Osteoblast (primary cell): ENCODE results near the gene ANTXRL. TPM values are rescaled to one million over a fixed set of nuclear protein-coding genes. Genes with fewer than 3 reads are reported as not detected.
"Not testable (repeated sequence)": the region's sequence is repeated elsewhere in the genome, so short reads cannot be mapped to it uniquely, and the experiment has no call there.

Source experiments
- DNase-seq: peaks from one replicate; pipeline ENCODE4 v3.0.0; 2011; ENCODE audit warnings: low spot score, mixed read lengths; ENCODE audit not compliant: insufficient read length; ENCODE audit errors: missing footprints
- H2AFZ ChIP-seq: 2 replicates; pipeline ENCODE4 v1.6.0; 2011; ENCODE audit warnings: mild to moderate bottlenecking, low read length
- H3K27ac ChIP-seq: 2 replicates; pipeline ENCODE4 v1.5.1; 2011; ENCODE audit warnings: mild to moderate bottlenecking, low read depth, low read length, moderate library complexity
- H3K27me3 ChIP-seq: 2 replicates; pipeline ENCODE4 v1.6.0; 2012; ENCODE audit warnings: mild to moderate bottlenecking, control low read depth, inconsistent platforms, low read length, moderate library complexity; ENCODE audit not compliant: insufficient read depth
- H3K36me3 ChIP-seq: 2 replicates; pipeline ENCODE4 v1.5.1; 2011; ENCODE audit warnings: mild to moderate bottlenecking, low read length, control low read depth, moderate library complexity; ENCODE audit not compliant: insufficient read depth
- H3K4me1 ChIP-seq: 2 replicates; pipeline ENCODE4 v1.5.1; 2011; ENCODE audit warnings: mild to moderate bottlenecking, low read length, control low read depth, moderate library complexity; ENCODE audit not compliant: insufficient read depth
- H3K4me2 ChIP-seq: 2 replicates; pipeline ENCODE4 v1.6.0; 2011; ENCODE audit warnings: mild to moderate bottlenecking, low read length; ENCODE audit not compliant: insufficient read depth
- H3K4me3 ChIP-seq: fragments of 200-600 bp; sonication (generic); 3 replicates; pipeline ENCODE4 v1.5.1; 2012; ENCODE audit warnings: mild to moderate bottlenecking, low read length, inconsistent platforms; ENCODE audit not compliant: insufficient read depth
- H3K79me2 ChIP-seq: 2 replicates; pipeline ENCODE4 v1.6.0; 2012; ENCODE audit warnings: mild to moderate bottlenecking, low read length, control low read depth, inconsistent platforms; ENCODE audit not compliant: insufficient read depth
- H3K9me3 ChIP-seq: 2 replicates; pipeline ENCODE4 v1.5.1; 2011; ENCODE audit warnings: low read depth, low read length, control low read depth
- H4K20me1 ChIP-seq: 2 replicates; pipeline ENCODE4 v1.6.0; 2012; ENCODE audit warnings: mild to moderate bottlenecking, low read length, control low read depth; ENCODE audit not compliant: insufficient read depth
- CTCF ChIP-seq: IDR thresholded peaks from 2 replicates; pipeline ENCODE4 v1.5.1; 2011; ENCODE audit warnings: mild to moderate bottlenecking, low read depth, low read length, moderate library complexity; ENCODE audit errors: extremely low read depth
- total RNA-seq: library from RNA; depleted of rRNA; stranded (reverse); fragments of >200 nt; gene quantifications from 2 replicates; pipeline ENCODE4 v1.2.3, GENCODE V29; 2012

Gene ANTXRL
- total RNA-seq, 1 donor: not detected

DNA sequence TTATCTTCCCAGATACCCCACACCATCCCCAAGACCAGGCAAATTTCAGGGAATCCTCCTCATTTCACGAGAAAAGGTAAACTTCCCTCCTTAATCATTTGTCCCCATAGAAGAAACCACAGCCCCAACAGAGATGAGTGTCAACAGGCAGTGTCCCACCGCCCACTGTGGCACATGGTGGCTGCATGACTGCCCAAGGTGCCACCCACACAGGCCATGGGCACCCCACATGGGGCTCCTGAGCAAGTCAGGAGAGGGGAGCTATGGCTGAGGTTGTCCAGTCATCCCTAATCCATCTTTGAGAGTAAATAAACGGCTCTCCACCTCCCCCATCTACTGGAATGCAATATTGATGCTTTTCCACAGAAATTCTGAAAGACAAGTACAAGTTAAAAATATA lies 44.1 kb downstream of the ANTXRL start:
- Histone ChIP-seq H3K27me3 (peaks cover 3% of the 10 kb centered on the region), H3K4me2 (no peak overlapping the region), H2AFZ (no peak overlapping the region), H3K36me3 (no peaks in the 10 kb centered on the region), H3K4me3 (no peak overlapping the region), H4K20me1 (no peaks in the 10 kb centered on the region), H3K27ac (no peak overlapping the region), H3K4me1 (no peaks in the 10 kb centered on the region), H3K79me2 (no peaks in the 10 kb centered on the region), H3K9me3 (no peaks in the 10 kb centered on the region)
- no peak for TF ChIP-seq CTCF
- no peak for DNase-seq

GRCh38 chr10:46365484-46365883 lies 78.7 kb downstream of the ANTXRL start:
- not testable (repeated sequence) for H3K79me2 ChIP-seq, H3K4me1 ChIP-seq, H3K27ac ChIP-seq, H3K4me3 ChIP-seq, H4K20me1 ChIP-seq, H2AFZ ChIP-seq, H3K27me3 ChIP-seq, DNase-seq, H3K36me3 ChIP-seq, H3K9me3 ChIP-seq, H3K4me2 ChIP-seq

GRCh38 chr10:46367209-46367608 lies 80.4 kb downstream of the ANTXRL start:
- not testable (repeated sequence) for H3K27me3 ChIP-seq, H3K36me3 ChIP-seq, H2AFZ ChIP-seq, H3K27ac ChIP-seq, H4K20me1 ChIP-seq, H3K9me3 ChIP-seq, H3K4me1 ChIP-seq, H3K4me2 ChIP-seq, H3K79me2 ChIP-seq, DNase-seq, H3K4me3 ChIP-seq

DNA sequence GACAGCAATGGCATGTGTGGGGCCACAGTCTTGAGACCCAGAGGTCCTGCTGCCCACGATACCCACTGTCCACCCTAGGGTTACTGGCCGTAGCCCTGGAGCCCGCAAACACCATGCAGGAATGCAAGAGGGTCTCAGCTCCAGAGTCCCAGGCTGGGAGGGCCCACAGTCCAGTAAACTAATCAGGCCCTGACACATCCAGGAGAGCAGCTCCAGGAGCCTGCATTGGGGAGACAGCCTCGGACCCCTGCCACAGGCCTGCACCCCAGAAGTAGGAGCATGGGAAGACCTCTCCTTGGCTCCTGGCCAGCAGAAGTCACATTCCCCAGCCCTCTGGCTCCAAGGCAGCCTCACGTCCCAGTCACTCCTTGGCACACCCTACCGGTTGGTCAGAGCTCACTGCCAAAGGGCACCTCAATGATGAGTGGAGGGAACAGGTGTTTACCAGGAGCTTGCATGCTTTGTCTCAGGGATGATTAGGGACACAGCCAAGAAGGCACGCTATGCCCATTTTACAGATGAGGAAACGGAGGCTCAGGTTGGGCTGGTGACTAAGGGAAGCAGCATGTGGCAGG lies 81.0 kb downstream of the ANTXRL start:
- H3K79me2 ChIP-seq, H3K27ac ChIP-seq, H3K27me3 ChIP-seq, H3K4me3 ChIP-seq, H3K36me3 ChIP-seq, H2AFZ ChIP-seq, H3K4me2 ChIP-seq, H3K9me3 ChIP-seq, DNase-seq, H3K4me1 ChIP-seq, H4K20me1 ChIP-seq: not testable (repeated sequence)

DNA sequence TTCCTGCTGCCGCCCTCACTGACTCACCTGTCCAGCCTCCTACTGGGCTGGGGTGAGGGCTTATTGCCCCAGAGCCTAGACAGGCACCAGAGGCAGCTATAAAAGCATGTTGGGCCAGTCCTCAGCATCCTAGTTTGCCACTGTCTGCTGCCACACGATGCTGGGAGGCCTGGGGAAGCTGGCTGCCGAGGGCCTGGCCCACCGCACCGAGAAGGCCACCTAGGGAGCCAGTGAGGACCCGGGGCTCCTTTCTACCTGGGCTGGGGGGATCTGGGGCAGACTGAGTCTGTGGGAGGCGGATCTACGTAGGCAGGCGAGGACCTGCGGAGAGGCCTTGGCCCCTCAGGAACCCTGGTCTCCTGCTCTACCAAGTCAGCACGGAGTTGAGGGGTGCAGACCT lies 82.2 kb downstream of the ANTXRL start:
- not testable (repeated sequence) for H2AFZ ChIP-seq, H4K20me1 ChIP-seq, H3K79me2 ChIP-seq, H3K9me3 ChIP-seq, H3K36me3 ChIP-seq, H3K27ac ChIP-seq, H3K4me2 ChIP-seq, H3K4me3 ChIP-seq, DNase-seq, H3K4me1 ChIP-seq, H3K27me3 ChIP-seq

- H2AFZ ChIP-seq, H3K27ac ChIP-seq, DNase-seq, H3K36me3 ChIP-seq, H3K4me2 ChIP-seq, H3K9me3 ChIP-seq, H3K4me1 ChIP-seq, H3K27me3 ChIP-seq, H3K79me2 ChIP-seq, H3K4me3 ChIP-seq, H4K20me1 ChIP-seq: not testable (repeated sequence)
Measured at GRCh38 chr10:46374410-46374809, 87.6 kb downstream of the ANTXRL start.

DNA sequence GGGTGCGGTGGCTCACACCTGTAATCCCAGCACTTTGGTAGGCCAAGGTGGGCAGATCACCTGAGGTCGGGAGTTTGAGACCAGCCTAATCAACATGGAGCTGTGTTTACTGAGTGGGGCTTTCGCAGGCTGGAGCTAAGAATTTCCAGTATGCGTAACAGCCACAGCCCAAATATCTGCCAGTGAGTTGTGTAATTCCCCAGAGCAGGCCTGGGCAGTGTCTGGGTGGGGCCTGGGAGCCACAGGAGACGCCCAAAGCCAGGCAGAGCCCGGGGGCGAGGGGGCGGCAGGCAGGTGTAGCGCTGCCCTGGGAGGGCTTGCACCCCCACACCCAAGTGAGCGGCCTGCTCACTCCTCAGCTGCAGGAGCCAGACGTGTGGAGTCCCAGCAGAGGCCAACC lies 88.6 kb downstream of the ANTXRL start, which contains the start of gene ANXA8L1:
TSS of gene ANXA8L1 (plus strand) at position 371 of the 400 bp plus-strand sequence. CDS start 76 bp downstream, outside the sequence.
- not testable (repeated sequence) for H2AFZ ChIP-seq, H3K79me2 ChIP-seq, DNase-seq, H3K27me3 ChIP-seq, H3K9me3 ChIP-seq, H3K4me1 ChIP-seq, H4K20me1 ChIP-seq, H3K27ac ChIP-seq, H3K4me2 ChIP-seq, H3K4me3 ChIP-seq, H3K36me3 ChIP-seq

GRCh38 chr10:46377022-46377421 lies 90.2 kb downstream of the ANTXRL start:
- DNase-seq, H3K4me2 ChIP-seq, H3K27ac ChIP-seq, H3K9me3 ChIP-seq, H3K79me2 ChIP-seq, H3K4me3 ChIP-seq, H3K36me3 ChIP-seq, H4K20me1 ChIP-seq, H3K4me1 ChIP-seq, H3K27me3 ChIP-seq, H2AFZ ChIP-seq: not testable (repeated sequence)
